ENCODE data around the gene MTMR3.
"Not testable (repeated sequence)": the region's sequence is repeated elsewhere in the genome, so short reads cannot be mapped to it uniquely, and the experiment has no call there.

MTMR3 gene

GRCh38 chr22:29865572-29865971 lies 17.4 kb upstream of the MTMR3 start:
- in situ Hi-C loops (cut with HindIII; ENCODE audit: low pct_ligation_motif_present, low pct_unique_long_range_greater_than_20kb, low sequenced_read_pairs); DNase-seq: not testable (repeated sequence)

GRCh38 chr22:29867260-29867659 lies 15.7 kb upstream of the MTMR3 start:
- DNase-seq, result no peak

GRCh38 chr22:29867851-29868250 lies 15.1 kb upstream of the MTMR3 start:
- DNase-seq, result no peak
- in situ Hi-C loops (cut with HindIII; ENCODE audit: low pct_ligation_motif_present, low pct_unique_long_range_greater_than_20kb, low sequenced_read_pairs), result no loop called here

More at GRCh38 chr22:29867260-29867659, 15.7 kb upstream of the MTMR3 start:
- in situ Hi-C loops (cut with HindIII; ENCODE audit: low pct_ligation_motif_present, low pct_unique_long_range_greater_than_20kb, low sequenced_read_pairs), result no loop called here

GRCh38 chr22:29870574-29870973 lies 12.4 kb upstream of the MTMR3 start:
- in situ Hi-C loops (cut with HindIII; ENCODE audit: low pct_ligation_motif_present, low pct_unique_long_range_greater_than_20kb, low sequenced_read_pairs), result no loop called here
- peak; percentile 52 for DNase-seq

GRCh38 chr22:29871684-29872083 lies 11.3 kb upstream of the MTMR3 start:
- no peak for DNase-seq
- in situ Hi-C loops (cut with HindIII; ENCODE audit: low pct_ligation_motif_present, low pct_unique_long_range_greater_than_20kb, low sequenced_read_pairs), result no loop called here

DNA sequence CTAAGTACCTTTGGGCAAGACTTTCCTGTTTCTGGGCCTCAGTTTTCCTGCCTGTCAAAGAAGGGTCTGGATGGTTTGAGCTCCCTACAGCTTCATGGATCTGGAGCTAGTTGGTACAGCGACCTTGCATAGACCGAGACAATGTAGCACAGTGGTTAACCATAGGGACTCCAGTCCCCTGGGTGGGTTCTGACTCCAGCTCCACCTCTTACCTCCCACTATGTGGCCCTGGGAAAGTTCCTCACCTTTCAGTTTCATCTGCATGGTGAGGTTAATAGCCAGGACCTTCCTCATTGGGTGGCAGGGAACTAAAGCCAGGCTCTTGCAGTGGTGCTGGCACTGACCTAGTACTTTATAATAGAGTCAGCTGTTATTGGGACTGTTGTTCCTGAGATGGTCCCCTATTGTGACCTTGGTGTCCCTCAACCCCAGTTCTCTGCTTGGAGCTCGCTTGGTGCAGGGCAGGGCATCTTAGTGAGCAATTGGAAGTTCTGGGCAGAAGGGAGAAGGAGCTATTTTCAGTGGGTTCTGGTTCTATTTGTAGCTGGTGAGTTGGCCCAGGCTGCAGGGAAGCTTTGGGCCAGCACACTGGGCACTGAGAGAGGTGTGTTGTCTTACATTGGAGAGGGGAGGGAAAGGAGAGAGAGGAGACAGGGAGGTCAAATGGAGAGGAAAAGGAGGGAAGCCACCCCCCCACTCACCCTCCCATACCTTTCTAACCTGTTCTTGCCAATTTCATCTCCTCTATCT lies 10.7 kb upstream of the MTMR3 start:
- in situ Hi-C loops (cut with HindIII; ENCODE audit: low pct_ligation_motif_present, low pct_unique_long_range_greater_than_20kb, low sequenced_read_pairs), result no loop called here
- DNase-seq, result no peak

DNA sequence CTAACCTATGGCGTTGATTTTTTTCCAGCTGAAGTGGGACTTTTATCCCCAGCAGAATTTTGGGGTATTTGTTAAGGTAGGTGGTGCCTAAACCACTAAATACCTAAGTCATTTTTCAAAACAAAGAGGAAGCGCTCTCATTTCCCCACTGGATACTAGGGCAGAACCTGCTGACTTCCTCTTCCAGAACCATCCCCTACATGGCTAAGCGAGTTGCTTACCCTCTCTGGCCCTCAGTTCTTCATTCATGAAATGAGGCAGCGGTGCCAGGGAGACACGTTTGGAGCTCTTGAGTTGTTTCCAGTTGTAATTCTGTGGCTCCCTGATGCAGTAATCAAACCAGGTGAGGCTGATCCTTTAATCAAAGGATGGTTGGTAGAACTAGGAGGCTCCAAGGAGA lies 10.0 kb upstream of the MTMR3 start:
- in situ Hi-C loops (cut with HindIII; ENCODE audit: low pct_ligation_motif_present, low pct_unique_long_range_greater_than_20kb, low sequenced_read_pairs), result no loop called here
- no peak for DNase-seq

DNA sequence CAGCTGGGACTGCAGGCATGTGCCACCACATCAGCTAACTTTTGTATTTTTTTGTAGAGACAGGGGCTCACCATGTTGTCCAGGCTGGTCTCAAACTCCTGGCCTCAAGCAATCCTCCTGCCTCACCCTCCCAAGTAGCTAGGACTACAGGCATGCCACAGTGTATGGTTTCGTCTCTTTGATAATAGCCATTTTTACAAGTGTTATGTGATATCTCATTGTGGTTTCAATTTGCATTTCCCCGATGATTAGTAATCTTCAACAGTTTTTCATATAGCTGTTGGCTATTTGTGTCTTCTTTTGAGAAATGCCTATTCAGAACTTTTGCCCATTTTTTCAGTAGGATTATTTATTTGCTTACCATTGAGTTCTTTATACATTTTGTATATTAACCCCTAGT lies 9.0 kb upstream of the MTMR3 start:
- no peak for DNase-seq
- in situ Hi-C loops (cut with HindIII; ENCODE audit: low pct_ligation_motif_present, low pct_unique_long_range_greater_than_20kb, low sequenced_read_pairs), result no loop called here

DNA sequence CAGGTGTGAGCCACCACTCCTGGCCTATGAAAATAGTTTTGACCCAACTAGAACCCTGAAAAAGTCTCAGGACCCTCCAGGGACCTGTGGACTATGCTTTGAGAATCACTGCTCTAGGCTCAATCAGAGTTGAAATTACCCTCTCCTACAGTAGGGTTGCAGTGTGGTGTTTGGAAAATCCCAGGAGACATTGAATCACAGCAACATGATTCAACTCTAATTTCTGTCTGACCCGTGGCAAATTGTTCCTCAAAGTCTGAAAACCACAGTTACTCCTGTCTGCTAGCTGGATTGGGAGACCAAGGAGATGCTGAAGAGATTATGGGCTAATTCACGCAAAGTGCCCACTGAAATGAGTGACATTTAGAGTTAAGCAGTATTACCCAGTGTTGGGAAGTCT lies 5.4 kb upstream of the MTMR3 start:
- in situ Hi-C loops (cut with HindIII; ENCODE audit: low pct_ligation_motif_present, low pct_unique_long_range_greater_than_20kb, low sequenced_read_pairs), result no loop called here
- DNase-seq, result no peak

DNA sequence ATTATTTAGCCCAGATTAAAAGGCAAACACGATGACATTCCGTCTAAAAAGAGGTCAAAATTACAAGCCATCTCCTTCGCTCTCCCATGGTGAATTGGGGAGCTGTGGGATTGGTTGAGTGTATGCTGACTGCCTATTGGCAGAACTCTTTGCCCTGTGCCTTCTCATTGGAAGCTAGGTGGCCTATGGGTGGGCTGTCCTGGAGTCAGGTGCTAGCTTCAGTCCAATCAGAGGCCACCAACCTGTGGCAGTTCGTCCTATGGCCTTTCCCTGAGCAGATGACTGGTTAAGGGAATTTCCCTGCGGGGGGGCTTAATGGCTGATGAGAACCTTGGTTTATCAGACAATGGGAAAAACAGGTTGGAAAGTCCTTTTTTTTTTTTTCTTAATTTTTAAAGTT lies 3.2 kb upstream of the MTMR3 start:
- in situ Hi-C loops (cut with HindIII; ENCODE audit: low pct_ligation_motif_present, low pct_unique_long_range_greater_than_20kb, low sequenced_read_pairs), result no loop called here
- no peak for DNase-seq

DNA sequence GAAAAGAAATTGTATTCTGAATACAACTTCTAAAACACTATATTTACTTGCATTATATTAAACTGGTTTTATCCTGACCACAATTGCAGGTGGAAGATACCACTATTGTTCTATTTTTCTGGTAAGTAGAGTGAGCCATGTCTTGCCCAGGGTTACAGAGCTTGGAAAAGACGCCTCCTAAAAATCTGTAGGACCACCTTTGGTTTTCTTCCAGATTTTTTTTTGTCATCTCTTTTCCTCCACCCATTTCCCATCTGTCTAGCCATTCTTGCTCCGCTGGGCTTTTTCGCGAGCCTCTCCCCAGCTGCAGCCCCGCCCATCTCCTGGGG lies 294 bp upstream of the MTMR3 start:
- DNase-seq, result no peak
- in situ Hi-C loops (cut with HindIII; ENCODE audit: low pct_ligation_motif_present, low pct_unique_long_range_greater_than_20kb, low sequenced_read_pairs), result no loop called here

GRCh38 chr22:29883775-29884097 lies 762 bp downstream of the MTMR3 start:
- no peak for DNase-seq
- in situ Hi-C loops (cut with HindIII; ENCODE audit: low pct_ligation_motif_present, low pct_unique_long_range_greater_than_20kb, low sequenced_read_pairs), result no loop called here

- no peak for DNase-seq
- in situ Hi-C loops (cut with HindIII; ENCODE audit: low pct_ligation_motif_present, low pct_unique_long_range_greater_than_20kb, low sequenced_read_pairs), result no loop called here
These were observed 2.6 kb downstream of the MTMR3 start for GRCh38 chr22:29885610-29886009.

DNA sequence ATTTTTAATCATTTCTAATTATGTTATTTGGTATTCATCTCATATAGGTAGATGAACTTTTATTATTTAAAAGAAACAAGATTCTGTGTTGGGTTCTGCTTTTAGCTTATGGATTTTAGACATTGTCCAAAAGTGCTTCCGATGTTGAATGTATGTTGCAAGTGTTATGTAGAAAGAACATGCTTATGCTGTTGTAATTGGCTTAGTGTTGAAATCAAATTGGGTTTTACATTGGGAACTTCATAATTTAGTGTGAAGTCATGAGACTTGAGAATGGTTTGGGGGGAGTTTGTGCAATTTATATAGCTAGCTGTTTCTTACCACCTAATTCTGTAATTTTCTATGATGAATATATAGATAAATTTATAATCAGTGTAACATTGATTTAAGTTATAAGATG lies 3.6 kb downstream of the MTMR3 start:
- DNase-seq, result no peak
- in situ Hi-C loops (cut with HindIII; ENCODE audit: low pct_ligation_motif_present, low pct_unique_long_range_greater_than_20kb, low sequenced_read_pairs), result no loop called here

DNA sequence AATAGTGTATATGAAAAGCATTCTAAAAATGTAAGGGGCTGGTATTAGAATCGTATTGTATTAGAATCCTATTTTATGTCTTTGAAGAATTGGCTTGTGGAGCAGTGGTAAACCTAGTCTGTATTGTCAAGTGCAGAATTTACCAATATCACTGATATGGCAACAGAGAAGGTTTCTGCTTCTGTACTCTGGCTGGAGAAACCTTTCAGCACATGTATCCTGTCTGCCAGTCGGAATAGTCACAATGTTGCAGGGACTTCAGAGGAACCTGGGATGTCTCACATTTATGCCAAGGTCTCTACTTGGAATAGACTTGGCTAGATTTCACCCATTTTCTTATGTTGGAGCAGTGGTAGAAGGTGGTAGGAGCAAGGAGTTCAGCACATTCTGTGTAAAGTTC lies 4.4 kb downstream of the MTMR3 start:
- no peak for DNase-seq
- in situ Hi-C loops (cut with HindIII; ENCODE audit: low pct_ligation_motif_present, low pct_unique_long_range_greater_than_20kb, low sequenced_read_pairs), result no loop called here

GRCh38 chr22:29890760-29891159 lies 7.8 kb downstream of the MTMR3 start:
- in situ Hi-C loops (cut with HindIII; ENCODE audit: low pct_ligation_motif_present, low pct_unique_long_range_greater_than_20kb, low sequenced_read_pairs), result no loop called here
- DNase-seq, result no peak

- no peak for DNase-seq
- in situ Hi-C loops (cut with HindIII; ENCODE audit: low pct_ligation_motif_present, low pct_unique_long_range_greater_than_20kb, low sequenced_read_pairs), result no loop called here
These were observed 9.6 kb downstream of the MTMR3 start for GRCh38 chr22:29892315-29893156.

GRCh38 chr22:29901354-29901753 lies 18.4 kb downstream of the MTMR3 start:
- in situ Hi-C loops (cut with HindIII; ENCODE audit: low pct_ligation_motif_present, low pct_unique_long_range_greater_than_20kb, low sequenced_read_pairs), result no loop called here
- no peak for DNase-seq

GRCh38 chr22:29903371-29903770 lies 20.4 kb downstream of the MTMR3 start:
- in situ Hi-C loops (cut with HindIII; ENCODE audit: low pct_ligation_motif_present, low pct_unique_long_range_greater_than_20kb, low sequenced_read_pairs), result no loop called here
- no peak for DNase-seq

DNA sequence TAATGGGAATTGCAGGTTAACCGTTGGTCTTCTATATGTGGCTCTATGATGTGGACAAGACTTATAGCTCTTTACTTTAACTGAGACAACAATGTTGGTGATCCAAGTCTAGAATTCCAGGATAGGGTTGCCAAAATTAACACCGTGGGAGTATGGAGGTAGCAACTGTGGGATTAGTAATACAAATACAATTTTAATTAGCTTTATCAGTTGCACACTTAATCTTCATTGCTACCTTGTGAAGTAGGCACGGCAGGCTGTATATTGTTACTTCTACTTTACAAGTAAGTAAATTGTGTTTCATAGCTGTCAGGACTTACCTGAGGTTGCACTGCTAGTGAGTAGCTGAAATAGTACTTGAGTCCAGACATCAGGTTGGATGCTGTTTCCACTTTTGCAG lies 21.0 kb downstream of the MTMR3 start:
- in situ Hi-C loops (cut with HindIII; ENCODE audit: low pct_ligation_motif_present, low pct_unique_long_range_greater_than_20kb, low sequenced_read_pairs), result no loop called here
- no peak for DNase-seq

All from ACHN (cell line).